IMR-90 (cell line): ENCODE measurements around the gene MYO7B.

Experiments used
- CTCF ChIP-seq: conservative IDR thresholded peaks from 2 replicates; pipeline ENCODE4 v1.5.1; 2012; ENCODE audit warnings: mild to moderate bottlenecking, low read depth, low read length, improper control_type of control experiment
- FOS ChIP-seq: fragments of 150-350 bp; IDR thresholded peaks from 2 replicates; pipeline ENCODE4 v1.6.1; 2016; ENCODE audit warnings: low read depth, low read length
- MAFK ChIP-seq: IDR thresholded peaks from 2 replicates; pipeline ENCODE4 v1.6.1; 2012; ENCODE audit warnings: low read depth, low read length, improper control_type of control experiment
- MAZ ChIP-seq: IDR thresholded peaks from 2 replicates; pipeline ENCODE4 v1.6.1; 2012; ENCODE audit warnings: low read depth, mild to moderate bottlenecking, low read length, improper control_type of control experiment, moderate library complexity, borderline replicate concordance
- NFE2L2 ChIP-seq: fragments of 150-350 bp; IDR thresholded peaks from 2 replicates; pipeline ENCODE4 v1.6.1; 2016; ENCODE audit warnings: low read depth, mild to moderate bottlenecking, low read length
- POLR2A ChIP-seq: IDR thresholded peaks from 2 replicates; pipeline ENCODE4 v1.6.1; 2012; ENCODE audit warnings: mild to moderate bottlenecking, low read depth, low read length
- RAD21 ChIP-seq: IDR thresholded peaks from 2 replicates; pipeline ENCODE4 v1.6.1; 2012; ENCODE audit warnings: low read length, improper control_type of control experiment
- RCOR1 ChIP-seq: IDR thresholded peaks from 2 replicates; pipeline ENCODE4 v1.6.1; 2012; ENCODE audit warnings: mild to moderate bottlenecking, low read length, improper control_type of control experiment; ENCODE audit not compliant: insufficient replicate concordance
- RFX5 ChIP-seq: IDR thresholded peaks from 2 replicates; pipeline ENCODE4 v1.8.0; 2012; ENCODE audit warnings: low read depth, mild to moderate bottlenecking, low read length, moderate library complexity
- SMC3 ChIP-seq: fragments of 150-350 bp; IDR thresholded peaks from 2 replicates; pipeline ENCODE4 v1.6.1; 2016; ENCODE audit warnings: low read depth, mild to moderate bottlenecking, antibody characterized with exemption, low read length, moderate library complexity
- USF2 ChIP-seq: fragments of 150-350 bp; IDR thresholded peaks from 2 replicates; pipeline ENCODE4 v1.6.1; 2017; ENCODE audit warnings: mild to moderate bottlenecking, antibody characterized with exemption, low read length, low read depth

- no peak for TF ChIP-seq RAD21
- TF ChIP-seq CTCF, result no peak
- no peak for TF ChIP-seq RCOR1
- TF ChIP-seq POLR2A, result no peak
- TF ChIP-seq MAZ, result no peak
- TF ChIP-seq RFX5, result no peak
- no peak for TF ChIP-seq USF2
- no peak for TF ChIP-seq NFE2L2
- no peak for TF ChIP-seq FOS
- TF ChIP-seq SMC3, result no peak
- TF ChIP-seq MAFK, result no peak
Observed at GRCh38 chr2:127577208-127577475, 41.7 kb downstream of the MYO7B start.
